T-cell (primary cell): ENCODE data around the gene MAP2K5. TPM values are rescaled to one million over a fixed set of nuclear protein-coding genes. Genes with fewer than 3 reads are reported as not detected.

Source experiments
- ATAC-seq, 4 experiments: fragments of 200-7000 bp in 3 of 4; fragments of 150-1000 bp in 1 of 4; cut with Tn5 transposase; replicated peaks in 1 of 4; 1 replicate in 3 of 4; 2 replicates in 1 of 4; pipeline ENCODE4 v1.10.0; 2021; ENCODE audit warnings: moderate library complexity in 3 of 4, mild to moderate bottlenecking in 2 of 4, moderate number of reproducible peaks in 1 of 4
- CTCF ChIA-PET, 2 donors: fragments of 300-600 bp; sonication (Branson Sonifier 250); formaldehyde crosslinking; loops; one replicate each; lab custom pipeline; 2022; ENCODE audit warnings: antibody characterized with exemption in 2 of 2; lab: Charles Lee
- POLR2A ChIA-PET, 2 donors: fragments of 300-600 bp; sonication (Branson Sonifier 250); formaldehyde crosslinking; loops; one replicate each; lab custom pipeline; 2022; ENCODE audit warnings: antibody characterized with exemption in 2 of 2; lab: Charles Lee
- DNase-seq, 35 experiments: peaks; one replicate each; pipeline versions ENCODE4 v3.0.0 to v3.0.0-alpha.2; 2013 to 2023
- H3K27ac ChIP-seq: one replicate; pipeline ENCODE4 v1.5.1; 2013; ENCODE audit warnings: low read length
- H3K27me3 ChIP-seq, 2 experiments: replicated peaks in 1 of 2; 1 replicate in 1 of 2; 2 replicates in 1 of 2; pipeline versions ENCODE4 v1.6.1 to v1.7.0; 2013; ENCODE audit warnings: low read length in 1 of 2, mixed read lengths in 1 of 2; ENCODE audit not compliant: control insufficient read depth in 2 of 2, insufficient read depth in 2 of 2; ENCODE audit errors: extremely low read depth in 1 of 2
- H3K36me3 ChIP-seq, 2 donors: 1 replicate in 1 of 2; 2 replicates in 1 of 2; pipeline versions ENCODE4 v1.6.1 to v1.7.0; 2013; ENCODE audit warnings: low read length in 1 of 2; ENCODE audit not compliant: control insufficient read depth in 2 of 2, insufficient read depth in 1 of 2; ENCODE audit errors: extremely low read depth in 1 of 2
- H3K4me1 ChIP-seq, 2 experiments: 1 replicate in 1 of 2; 2 replicates in 1 of 2; pipeline versions ENCODE4 v1.6.1 to v1.7.0; 2013; ENCODE audit warnings: low read length in 2 of 2, mixed read lengths in 1 of 2; ENCODE audit not compliant: insufficient read depth in 2 of 2, control insufficient read depth in 1 of 2; ENCODE audit errors: extremely low read depth in 1 of 2
- H3K4me3 ChIP-seq, 2 donors: 1 replicate in 1 of 2; 2 replicates in 1 of 2; pipeline versions ENCODE4 v1.5.1 to v1.7.0; 2013; ENCODE audit warnings: mild to moderate bottlenecking in 2 of 2, low read length in 1 of 2, moderate library complexity in 1 of 2; ENCODE audit not compliant: control insufficient read depth in 1 of 2; ENCODE audit errors: extremely low read depth in 1 of 2
- H3K9me3 ChIP-seq: 2 replicates; pipeline ENCODE4 v1.7.0; 2013
- H3K27ac Mint-ChIP-seq, 2 donors: one replicate each; pipeline ENCODE4 v1.8.0; 2020 to 2021; ENCODE audit warnings: mild to moderate bottlenecking in 2 of 2, mixed read lengths in 2 of 2
- H3K27me3 Mint-ChIP-seq, 2 donors: one replicate each; pipeline ENCODE4 v1.8.0; 2021 to 2022; ENCODE audit warnings: mixed read lengths in 2 of 2
- H3K36me3 Mint-ChIP-seq: one replicate; pipeline ENCODE4 v1.8.0; 2021; ENCODE audit warnings: mixed read lengths
- H3K4me1 Mint-ChIP-seq, 3 donors: one replicate each; pipeline ENCODE4 v1.8.0; 2020 to 2022; ENCODE audit warnings: mixed read lengths in 3 of 3, mild to moderate bottlenecking in 1 of 3
- H3K4me3 Mint-ChIP-seq, 3 donors: one replicate each; pipeline ENCODE4 v1.8.0; 2020 to 2022; ENCODE audit warnings: mild to moderate bottlenecking in 3 of 3, mixed read lengths in 3 of 3, moderate library complexity in 3 of 3
- H3K9me3 Mint-ChIP-seq, 3 donors: one replicate each; pipeline ENCODE4 v1.8.0; 2020 to 2022; ENCODE audit warnings: mixed read lengths in 3 of 3
- WGBS: methylation state at CpG from one replicate; pipeline ENCODE4 v1.1.5; 2013; ENCODE audit warnings: missing lambda C conversion rate; ENCODE audit not compliant: insufficient coverage; 5-methylcytosine and 5-hydroxymethylcytosine counted together
- total RNA-seq, 35 experiments: library from RNA in 6 of 35; stranded (reverse) in 6 of 35; fragments of 120-200 nt in 1 of 35; gene quantifications; one replicate each; pipeline versions ENCODE4 v1.2.1 to v1.2.4 and lab custom pipeline; 2013 to 2026

Gene MAP2K5
- total RNA-seq, 5 donors from 2014 or later (not counting 1 experiment from before 2014, with no cell fraction given): 24.5 to 35.5 (median 28.5) TPM

DNA sequence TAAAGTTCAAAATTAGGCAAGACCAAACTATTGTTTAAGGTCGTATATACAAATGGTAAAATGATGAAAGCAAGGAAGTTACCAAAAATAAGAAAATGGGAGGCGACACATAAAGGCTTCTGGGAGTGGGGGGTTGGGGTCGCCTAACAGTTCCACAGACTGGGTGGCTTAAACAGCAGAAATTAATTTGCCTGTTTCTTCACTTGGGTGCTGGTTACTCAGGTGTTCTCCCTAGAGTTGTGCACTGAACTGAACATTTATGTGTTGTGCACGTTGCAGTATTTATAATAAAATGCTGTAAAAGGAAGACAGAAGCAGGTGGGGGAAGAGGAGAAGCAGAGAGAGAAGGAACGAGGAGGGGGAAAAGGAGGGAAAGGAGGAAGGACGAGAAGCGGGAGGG is 307.8 kb downstream of the MAP2K5 start:
- H3K4me3 Mint-ChIP-seq: no peak overlapping the region
- DNase-seq (no peak), ATAC-seq (no peak)
- no peak overlapping the region for H3K4me3 ChIP-seq
- H3K4me1 Mint-ChIP-seq: no peaks in the 10 kb centered on the region
- H3K9me3 Mint-ChIP-seq: no peaks in the 10 kb centered on the region
- no peak overlapping the region for H3K27ac ChIP-seq
- ChIA-PET POLR2A (no interaction called here), CTCF (no interaction called here)
- no peaks in the 10 kb centered on the region for H3K36me3 Mint-ChIP-seq
- H3K27me3 Mint-ChIP-seq: peaks cover 7 to 11% of the 10 kb centered on the region in 2 donors
- no peaks in the 10 kb centered on the region for H3K4me1 ChIP-seq
- no peaks in the 10 kb centered on the region for H3K36me3 ChIP-seq
- WGBS: 53% methylated on average over 4 of the region's 7 CpGs
- no peaks in the 10 kb centered on the region for H3K27me3 ChIP-seq
- no peak overlapping the region for H3K27ac Mint-ChIP-seq
- no peaks in the 10 kb centered on the region for H3K9me3 ChIP-seq

- no peaks in the 10 kb centered on the region for H3K27me3 ChIP-seq
- H3K4me1 ChIP-seq: no peaks in the 10 kb centered on the region
- DNase-seq (no peak), ATAC-seq (no peak)
- H3K27ac ChIP-seq: no peak overlapping the region
- H3K4me3 ChIP-seq: no peak overlapping the region
- Mint-ChIP-seq H3K4me3 (no peak overlapping the region), H3K9me3 (no peaks in the 10 kb centered on the region), H3K4me1 (no peaks in the 10 kb centered on the region), H3K36me3 (no peaks in the 10 kb centered on the region), H3K27me3 (peaks cover 7 to 11% of the 10 kb centered on the region in 2 donors), H3K27ac (no peak overlapping the region)
- CTCF ChIA-PET: no interaction called here
- no peaks in the 10 kb centered on the region for H3K9me3 ChIP-seq
- POLR2A ChIA-PET: no interaction called here
- no CpG with 5 or more reads among the region's 4 CpGs for WGBS
- H3K36me3 ChIP-seq: no peaks in the 10 kb centered on the region
Measured at GRCh38 chr15:67850994-67851571, 308.6 kb downstream of the MAP2K5 start.

DNA sequence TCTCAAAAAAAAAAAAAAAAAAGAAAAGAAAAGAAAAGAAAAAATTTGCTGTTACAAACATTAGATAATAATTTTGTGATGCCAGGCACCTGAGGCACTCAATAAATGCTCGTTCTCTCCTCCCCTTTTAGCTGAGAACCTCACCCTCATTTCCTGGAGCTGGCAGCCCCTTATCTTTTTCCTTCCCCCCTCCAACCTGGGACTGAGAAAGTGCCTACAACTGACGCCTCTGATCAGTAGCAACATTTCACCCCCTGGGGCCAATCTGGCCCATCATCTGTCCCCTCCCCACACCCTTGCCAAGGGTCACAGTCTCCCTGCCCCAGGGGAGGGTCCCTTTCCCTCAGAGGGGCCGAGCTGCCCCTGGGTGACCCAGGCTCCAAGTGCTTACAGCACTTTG is 309.9 kb downstream of the MAP2K5 start:
- ChIA-PET POLR2A (no interaction called here), CTCF (no interaction called here)
- Mint-ChIP-seq H3K36me3 (no peaks in the 10 kb centered on the region), H3K27ac (no peak overlapping the region), H3K4me1 (no peaks in the 10 kb centered on the region), H3K9me3 (no peaks in the 10 kb centered on the region), H3K4me3 (no peak overlapping the region), H3K27me3 (peaks cover 7 to 11% of the 10 kb centered on the region in 2 donors)
- Histone ChIP-seq H3K27me3 (no peaks in the 10 kb centered on the region), H3K4me1 (no peaks in the 10 kb centered on the region), H3K27ac (no peak overlapping the region), H3K4me3 (no peak overlapping the region), H3K9me3 (no peaks in the 10 kb centered on the region), H3K36me3 (no peaks in the 10 kb centered on the region)
- WGBS: no CpG with 5 or more reads among the region's 3 CpGs
- DNase-seq (no peak), ATAC-seq (no peak)

GRCh38 chr15:67853454-67853853 is 311.0 kb downstream of the MAP2K5 start:
- H3K27ac Mint-ChIP-seq: no peak overlapping the region
- Histone ChIP-seq H3K4me1 (no peaks in the 10 kb centered on the region), H3K4me3 (no peak overlapping the region), H3K27me3 (no peaks in the 10 kb centered on the region), H3K9me3 (no peaks in the 10 kb centered on the region), H3K27ac (no peak overlapping the region), H3K36me3 (no peaks in the 10 kb centered on the region)
- ChIA-PET CTCF (interaction anchor here (0.6 to 0.7 kb wide), 2 partner anchors 150 to 902 kb away, joined by 3 to 4 read pairs; no protein-coding TSS in a partner anchor), POLR2A (no interaction called here)
- DNase-seq: no peak
- no CpG with 5 or more reads among the region's 3 CpGs for WGBS
- no peaks in the 10 kb centered on the region for H3K4me1 Mint-ChIP-seq
- no peaks in the 10 kb centered on the region for H3K9me3 Mint-ChIP-seq
- no peak overlapping the region for H3K4me3 Mint-ChIP-seq
- H3K36me3 Mint-ChIP-seq: no peaks in the 10 kb centered on the region
- H3K27me3 Mint-ChIP-seq: peaks cover 7 to 11% of the 10 kb centered on the region in 2 donors
- ATAC-seq: no peak

DNA sequence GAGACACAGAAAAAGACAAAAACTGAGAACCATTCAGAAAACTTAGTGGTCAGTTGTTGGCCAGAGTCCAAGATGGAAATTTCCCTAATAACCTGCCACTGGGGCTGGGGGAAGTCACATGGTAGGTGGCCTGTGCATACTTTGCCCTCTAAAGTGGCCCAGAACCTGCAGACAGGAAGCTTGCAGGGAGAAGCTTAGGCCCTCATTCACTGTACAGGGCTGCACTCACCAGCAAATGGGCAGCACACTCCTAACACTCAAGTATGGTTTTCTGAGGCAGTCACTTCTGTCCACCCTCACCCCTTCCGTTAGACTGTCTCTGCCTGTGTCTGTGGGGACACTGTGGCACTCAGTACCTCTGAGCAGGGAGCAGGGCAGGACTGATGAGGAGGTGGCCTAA is 311.9 kb downstream of the MAP2K5 start:
- POLR2A ChIA-PET: no interaction called here
- CTCF ChIA-PET: interaction anchor here in 1 of 2 donors (0.7 kb wide), 1 partner anchor 9 kb away, joined by 3 read pairs; no protein-coding TSS in a partner anchor
- ATAC-seq: no peak

DNA sequence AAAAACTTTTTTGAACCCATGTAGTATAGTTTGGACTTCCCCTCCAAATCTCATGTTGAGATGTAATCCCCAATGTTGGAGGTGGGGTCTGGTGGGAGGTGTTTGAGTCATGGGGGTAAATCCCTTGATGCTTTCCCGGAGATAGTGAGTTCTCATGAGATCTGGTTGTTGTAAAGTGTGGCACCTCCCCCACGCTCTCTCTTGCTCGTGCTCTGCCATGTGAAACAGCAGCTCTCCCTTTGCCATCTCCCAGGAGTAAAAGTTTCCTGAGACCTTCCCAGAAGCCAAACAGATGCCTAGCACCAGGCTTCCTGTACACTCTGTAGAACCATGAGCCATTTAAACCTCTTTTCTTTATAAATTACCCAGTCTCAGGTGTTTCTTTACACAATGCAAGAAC is 313.3 kb downstream of the MAP2K5 start:
- WGBS: 50% methylated on average over 1 of the region's 3 CpGs
- no peak overlapping the region for H3K27ac ChIP-seq
- peaks cover 3 to 7% of the 10 kb centered on the region in 2 donors for H3K27me3 Mint-ChIP-seq
- H3K4me1 ChIP-seq: no peaks in the 10 kb centered on the region
- no peaks in the 10 kb centered on the region for H3K9me3 Mint-ChIP-seq
- ChIA-PET POLR2A (no interaction called here), CTCF (no interaction called here)
- peaks cover 0 to 3% of the 10 kb centered on the region in 2 experiments for H3K27me3 ChIP-seq
- H3K36me3 ChIP-seq: no peaks in the 10 kb centered on the region
- H3K4me3 ChIP-seq: no peak overlapping the region
- no peaks in the 10 kb centered on the region for H3K9me3 ChIP-seq
- no peak overlapping the region for H3K27ac Mint-ChIP-seq
- DNase-seq: no peak
- no peak for ATAC-seq
- no peaks in the 10 kb centered on the region for H3K36me3 Mint-ChIP-seq
- no peak overlapping the region for H3K4me3 Mint-ChIP-seq
- H3K4me1 Mint-ChIP-seq: no peaks in the 10 kb centered on the region

More for the DNA sequence above, 311.9 kb downstream of the MAP2K5 start:
- Histone ChIP-seq H3K36me3 (no peaks in the 10 kb centered on the region), H3K9me3 (no peaks in the 10 kb centered on the region), H3K4me3 (no peak overlapping the region), H3K27me3 (no peaks in the 10 kb centered on the region), H3K27ac (no peak overlapping the region), H3K4me1 (no peaks in the 10 kb centered on the region)
- no peak for DNase-seq
- Mint-ChIP-seq H3K4me1 (no peaks in the 10 kb centered on the region), H3K9me3 (no peaks in the 10 kb centered on the region), H3K27ac (no peak overlapping the region), H3K4me3 (no peak overlapping the region), H3K36me3 (no peaks in the 10 kb centered on the region), H3K27me3 (peaks cover 5 to 11% of the 10 kb centered on the region in 2 donors)
- no CpG with 5 or more reads among the region's 1 CpG for whole genome bisulfite sequencing
